Measurements from ENCODE around the gene RNF141.

RNF141 gene

GRCh38 chr11:10497371-10498021, 43.5 kb downstream of the RNF141 start:
- DNase-seq: no peak

GRCh38 chr11:10496296-10496936, 44.6 kb downstream of the RNF141 start:
- no peak for DNase-seq

- no peak for DNase-seq
Observed at GRCh38 chr11:10495464-10495786, 45.6 kb downstream of the RNF141 start.

GRCh38 chr11:10494636-10495463, 46.1 kb downstream of the RNF141 start:
- no peak for DNase-seq

GRCh38 chr11:10493041-10493663, 47.8 kb downstream of the RNF141 start:
- no peak for DNase-seq

- DNase-seq: no peak
Observed at GRCh38 chr11:10492084-10492483, 48.9 kb downstream of the RNF141 start.

GRCh38 chr11:10490398-10491241, 50.4 kb downstream of the RNF141 start:
- DNase-seq: peak; percentile 49

GRCh38 chr11:10490032-10490397, 51.0 kb downstream of the RNF141 start:
- DNase-seq: no peak

GRCh38 chr11:10488934-10489691, 51.9 kb downstream of the RNF141 start:
- no peak for DNase-seq

GRCh38 chr11:10488121-10488933, 52.7 kb downstream of the RNF141 start:
- no peak for DNase-seq

- no peak for DNase-seq
Observed at GRCh38 chr11:10487002-10487647, 53.9 kb downstream of the RNF141 start.

- no peak for DNase-seq
Observed at GRCh38 chr11:10486161-10486840, 54.7 kb downstream of the RNF141 start.

GRCh38 chr11:10485646-10486045, 55.3 kb downstream of the RNF141 start:
- no peak for DNase-seq

GRCh38 chr11:10484461-10485180, 56.4 kb downstream of the RNF141 start:
- no peak for DNase-seq

- DNase-seq: no peak
Observed at GRCh38 chr11:10483584-10483983, 57.4 kb downstream of the RNF141 start.

GRCh38 chr11:10483174-10483573, 57.8 kb downstream of the RNF141 start:
- DNase-seq: no peak

- no peak for DNase-seq
Observed at GRCh38 chr11:10481560-10482349, 59.2 kb downstream of the RNF141 start.

- no peak for DNase-seq
Observed at GRCh38 chr11:10480760-10481159, 60.2 kb downstream of the RNF141 start.

Data from GOT3 (cell line).